Measurements from ENCODE around the gene LANCL1.

DNA sequence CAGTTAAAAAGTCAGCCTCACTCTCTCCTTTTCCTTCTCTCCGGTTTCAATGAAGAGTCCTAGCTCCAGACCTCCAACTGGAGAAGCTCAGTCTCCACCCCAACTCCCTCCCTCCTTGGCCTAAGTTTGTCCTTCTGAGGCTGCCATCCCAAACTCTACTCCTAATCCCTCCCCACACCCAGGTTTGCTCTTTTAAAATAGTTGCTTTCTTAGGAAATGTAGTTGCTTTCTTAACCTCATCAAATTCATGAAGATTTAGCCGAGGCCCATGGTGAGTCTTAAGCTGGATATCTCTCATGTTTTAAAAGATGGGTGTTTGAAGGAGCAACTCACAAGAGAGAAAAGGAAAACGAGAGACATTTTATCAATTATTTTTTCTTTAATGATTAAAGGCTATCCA lies 937 bp upstream of the LANCL1 start:
- TF ChIP-seq, protein P1, sequence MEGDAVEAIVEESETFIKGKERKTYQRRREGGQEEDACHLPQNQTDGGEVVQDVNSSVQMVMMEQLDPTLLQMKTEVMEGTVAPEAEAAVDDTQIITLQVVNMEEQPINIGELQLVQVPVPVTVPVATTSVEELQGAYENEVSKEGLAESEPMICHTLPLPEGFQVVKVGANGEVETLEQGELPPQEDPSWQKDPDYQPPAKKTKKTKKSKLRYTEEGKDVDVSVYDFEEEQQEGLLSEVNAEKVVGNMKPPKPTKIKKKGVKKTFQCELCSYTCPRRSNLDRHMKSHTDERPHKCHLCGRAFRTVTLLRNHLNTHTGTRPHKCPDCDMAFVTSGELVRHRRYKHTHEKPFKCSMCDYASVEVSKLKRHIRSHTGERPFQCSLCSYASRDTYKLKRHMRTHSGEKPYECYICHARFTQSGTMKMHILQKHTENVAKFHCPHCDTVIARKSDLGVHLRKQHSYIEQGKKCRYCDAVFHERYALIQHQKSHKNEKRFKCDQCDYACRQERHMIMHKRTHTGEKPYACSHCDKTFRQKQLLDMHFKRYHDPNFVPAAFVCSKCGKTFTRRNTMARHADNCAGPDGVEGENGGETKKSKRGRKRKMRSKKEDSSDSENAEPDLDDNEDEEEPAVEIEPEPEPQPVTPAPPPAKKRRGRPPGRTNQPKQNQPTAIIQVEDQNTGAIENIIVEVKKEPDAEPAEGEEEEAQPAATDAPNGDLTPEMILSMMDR (IDR thresholded peaks at IDR 0.05; ENCODE audit: low read depth, low read length), result no peak
- TF ChIP-seq EZH2phosphoT487 (IDR thresholded peaks at IDR 0.05; ENCODE audit: low read depth), result no peak
